HT-29 (cell line): Measurements from ENCODE around the gene TAF1L. TPM values are rescaled to one million over a fixed set of nuclear protein-coding genes. Genes with fewer than 3 reads are reported as not detected.
"Not testable (repeated sequence)": the region's sequence is repeated elsewhere in the genome, so short reads cannot be mapped to it uniquely, and the experiment has no call there.

Experiments used
- DNase-seq: peaks from one replicate; pipeline ENCODE4 v3.0.0-alpha.2; 2015; ENCODE audit warnings: low spot score
- total RNA-seq: library from RNA; depleted of rRNA; stranded (reverse); fragments of >200 nt; shearing (Covaris generic); gene quantifications from 2 replicates; pipeline ENCODE4 v1.2.3, GENCODE V29; 2014; rRNA removed

Gene TAF1L
- under 0.01 TPM in 1 of 2 replicates, not detected in the other for total RNA-seq

- no peak for DNase-seq
Measured at GRCh38 chr9:32635362-32635761, at the start of gene TAF1L. TSS of gene TAF1L (minus strand) at chr9:32635669. CDS start at chr9:32635579, 90 bp downstream.

GRCh38 chr9:32681751-32682150 is 46.3 kb upstream of the TAF1L start:
- DNase-seq, result no peak

- DNase-seq, result no peak
Measured at GRCh38 chr9:32677931-32678330, 42.5 kb upstream of the TAF1L start.

- DNase-seq, result no peak
Measured at GRCh38 chr9:32672469-32672868, 37.0 kb upstream of the TAF1L start.

- DNase-seq, result no peak
Measured at GRCh38 chr9:32671333-32671732, 35.9 kb upstream of the TAF1L start.

- no peak for DNase-seq
Measured at GRCh38 chr9:32665101-32665500, 29.6 kb upstream of the TAF1L start.

GRCh38 chr9:32663741-32664140 is 28.3 kb upstream of the TAF1L start:
- DNase-seq, result no peak

- no peak for DNase-seq
Measured at GRCh38 chr9:32647671-32648070, 12.2 kb upstream of the TAF1L start.

- no peak for DNase-seq
Measured at GRCh38 chr9:32644698-32645097, 9.2 kb upstream of the TAF1L start.

- not testable (repeated sequence) for DNase-seq
Measured at GRCh38 chr9:32633151-32633550, 2.3 kb downstream of the TAF1L start.

- DNase-seq, result no peak
Measured at GRCh38 chr9:32631991-32632390, 3.5 kb downstream of the TAF1L start.

- peak; percentile 45 for DNase-seq
Measured at GRCh38 chr9:32627394-32627954, 8.0 kb downstream of the TAF1L start.

GRCh38 chr9:32625320-32625719 is 10.1 kb downstream of the TAF1L start:
- no peak for DNase-seq

GRCh38 chr9:32622948-32623347 is 12.5 kb downstream of the TAF1L start:
- DNase-seq, result no peak

GRCh38 chr9:32618261-32618660 is 17.2 kb downstream of the TAF1L start:
- no peak for DNase-seq

GRCh38 chr9:32606811-32607210 is 28.7 kb downstream of the TAF1L start:
- DNase-seq, result no peak

GRCh38 chr9:32603914-32604852 is 31.3 kb downstream of the TAF1L start:
- peak; percentile 39 for DNase-seq

- not testable (repeated sequence) for DNase-seq
Measured at GRCh38 chr9:32599021-32599420, 36.4 kb downstream of the TAF1L start.

GRCh38 chr9:32596936-32597335 is 38.5 kb downstream of the TAF1L start:
- no peak for DNase-seq

- DNase-seq, result no peak
Measured at GRCh38 chr9:32596096-32596865, 39.2 kb downstream of the TAF1L start.

- DNase-seq, result no peak
Measured at GRCh38 chr9:32590898-32591297, 44.6 kb downstream of the TAF1L start.

- DNase-seq, result no peak
Measured at GRCh38 chr9:32590476-32590875, 45.0 kb downstream of the TAF1L start.
